GM12865 (cell line): Measurements from ENCODE around the gene GBA2.
A peak's percentile ranks its signal among the peaks of the same experiment; 100 is the strongest.

ENCODE experiments used
- DNase-seq: peaks from one replicate; pipeline ENCODE4 v3.0.0; 2010; ENCODE audit warnings: low read depth
- H3K4me3 ChIP-seq: 2 replicates; pipeline ENCODE4 v1.5.1; 2011; ENCODE audit warnings: mild to moderate bottlenecking, low read depth, low read length, control low read depth
- CTCF ChIP-seq: IDR thresholded peaks from 2 replicates; pipeline ENCODE4 v1.5.1; 2011; ENCODE audit warnings: low read length, control low read depth, low read depth, inconsistent platforms; ENCODE audit not compliant: insufficient read depth; ENCODE audit errors: missing control alignments

GBA2 gene

GRCh38 chr9:35766997-35767396, 18.0 kb upstream of the GBA2 start:
- DNase-seq = no peak
- TF ChIP-seq CTCF = no peak
- no peak overlapping the region for H3K4me3 ChIP-seq

GRCh38 chr9:35763803-35764202, 14.8 kb upstream of the GBA2 start:
- DNase-seq = no peak
- no peak overlapping the region for H3K4me3 ChIP-seq
- TF ChIP-seq CTCF = no peak

- no peak for TF ChIP-seq CTCF
- no peak overlapping the region for H3K4me3 ChIP-seq
- DNase-seq = no peak
Measured at GRCh38 chr9:35763181-35763580, 14.2 kb upstream of the GBA2 start.

- no peak for DNase-seq
- no peak for TF ChIP-seq CTCF
- no peak overlapping the region for H3K4me3 ChIP-seq
Measured at GRCh38 chr9:35760651-35761050, 11.6 kb upstream of the GBA2 start.

- no peak overlapping the region for H3K4me3 ChIP-seq
- TF ChIP-seq CTCF = no peak
- DNase-seq = no peak
Measured at GRCh38 chr9:35759795-35760194, 10.8 kb upstream of the GBA2 start.

- TF ChIP-seq CTCF = no peak
Measured at GRCh38 chr9:35758475-35759050, 9.5 kb upstream of the GBA2 start.

GRCh38 chr9:35757892-35758275, 8.9 kb upstream of the GBA2 start:
- peak overlapping the region; percentile 57 for H3K4me3 ChIP-seq
- no peak for DNase-seq
- no peak for TF ChIP-seq CTCF

More at GRCh38 chr9:35758475-35759050, 9.5 kb upstream of the GBA2 start:
- DNase-seq = no peak
- peak overlapping the region; percentile 57 for H3K4me3 ChIP-seq
